Stomach (tissue), 9 donors: ENCODE data around the gene TSC22D1. TPM values are rescaled to one million over a fixed set of nuclear protein-coding genes. Genes with fewer than 3 reads are reported as not detected.

Experiments
- DNase-seq, 2 donors: peaks; one replicate each; pipeline versions ENCODE4 v3.0.0 to v3.0.0-alpha.2; 2013 to 2019
- H3K27ac ChIP-seq, 5 donors: fragments of 200-600 bp in 4 of 5; sonication (generic) in 4 of 5; one replicate each; pipeline ENCODE4 v1.5.1; 2013 to 2019; ENCODE audit warnings: mild to moderate bottlenecking in 1 of 5, moderate library complexity in 1 of 5
- H3K27me3 ChIP-seq, 3 donors: fragments of 200-600 bp; sonication (generic); one replicate each; pipeline ENCODE4 v1.5.1; 2017 to 2019; ENCODE audit warnings: mixed run types in 1 of 3
- H3K36me3 ChIP-seq, 4 donors: fragments of 200-600 bp; sonication (generic); 1 replicate in 3 of 4; 2 replicates in 1 of 4; pipeline ENCODE4 v1.5.1; 2016 to 2019
- H3K4me1 ChIP-seq, 4 donors: fragments of 200-600 bp; sonication (generic); one replicate each; pipeline ENCODE4 v1.5.1; 2016 to 2019
- H3K4me3 ChIP-seq, 4 donors: fragments of 200-600 bp; sonication (generic) in 3 of 4; one replicate each; pipeline ENCODE4 v1.5.1; 2016 to 2019; ENCODE audit warnings: mild to moderate bottlenecking in 1 of 4
- H3K9me3 ChIP-seq, 4 donors: fragments of 200-600 bp; sonication (generic); one replicate each; pipeline ENCODE4 v1.5.1; 2016 to 2019
- CTCF ChIP-seq, 7 experiments: fragments of 450-650 bp in 4 of 7; fragments of 200-600 bp in 3 of 7; sonication (generic) in 3 of 7; IDR thresholded peaks; one replicate each; pipeline ENCODE4 v1.5.1; 2016 to 2019; ENCODE audit warnings: antibody characterized with exemption in 7 of 7, control low read depth in 2 of 7, mild to moderate bottlenecking in 1 of 7
- EP300 ChIP-seq: sonication (generic); formaldehyde crosslinking; IDR thresholded peaks from one replicate; pipeline ENCODE4 v1.6.1; 2017; ENCODE audit warnings: antibody characterized with exemption
- POLR2A ChIP-seq, 4 donors: fragments of 450-650 bp; IDR thresholded peaks; one replicate each; pipeline ENCODE4 v1.6.1; 2016; ENCODE audit warnings: antibody characterized with exemption in 4 of 4, control low read depth in 2 of 4, mild to moderate bottlenecking in 1 of 4, moderate library complexity in 1 of 4
- POLR2AphosphoS5 ChIP-seq, 3 donors: sonication (generic); formaldehyde crosslinking; IDR thresholded peaks; one replicate each; pipeline ENCODE4 v1.6.1; 2016; ENCODE audit warnings: antibody characterized with exemption in 3 of 3
- WGBS, 5 donors: extraction: QIAGEN DNeasy Blood & Tissue Kit in 3 of 5; methylation state at CpG; one replicate each; pipeline versions ENCODE4 v1.1.5 to v1.1.7; 2013 to 2018; 5-methylcytosine and 5-hydroxymethylcytosine counted together
- intact Hi-C: fragments of 100-400 bp; cut with DNase I; formaldehyde crosslinking; loops from one replicate; pipeline ENCODE4 v1.15.1; 2023; ENCODE audit warnings: low total_unique reads
- polyA plus RNA-seq, 3 donors: library from polyadenylated mRNA; stranded (reverse); fragments of 200-250 nt; gene quantifications; one replicate each; pipeline ENCODE4 v1.2.3, GENCODE V29; 2013
- total RNA-seq, 5 donors: library from RNA; depleted of rRNA; stranded (reverse); fragments of >200 nt; gene quantifications; one replicate each; pipeline versions ENCODE4 v1.1.0 to v1.2.3, GENCODE V29; 2014 to 2016
- donor health status: healthy with polysubstance abuse.
- donor health status: Bipolar disorder and iron deficiency.
- donor health status: healthy.

Gene TSC22D1
- total and polyA plus RNA-seq, 8 donors, result 26.1 to 195 (median 111) TPM

GRCh38 chr13:44396701-44397580, 179.2 kb downstream of the TSC22D1 start:
- TF ChIP-seq EP300 (no peak), POLR2A (IDR thresholded peaks at IDR 0.05) (no peak), POLR2AphosphoS5 (IDR thresholded peaks at IDR 0.05) (no peak), CTCF (IDR thresholded peaks at IDR 0.05) (no peak)
- 63 to 69% (median 66%) methylated on average over 24 to 26 of the region's 26 CpGs for WGBS, 5 donors
- Histone ChIP-seq H3K4me3 (no peak overlapping the region), H3K27me3 (no peaks in the 10 kb centered on the region), H3K36me3 (no peaks in the 10 kb centered on the region), H3K27ac (peak overlapping the region; percentile 38 to 80 (median 70)), H3K4me1 (peaks cover 5 to 36% (median 19%) of the 10 kb centered on the region in 4 donors), H3K9me3 (no peaks in the 10 kb centered on the region)
- DNase-seq, result peak in 1 of 2 donors; percentile 76
- intact Hi-C loops, result no loop called here

GRCh38 chr13:44395976-44396694, 180.0 kb downstream of the TSC22D1 start:
- H3K27ac ChIP-seq, result peak overlapping the region in 4 of 5 donors; percentile 41 to 80 (median 74)
- peaks cover 0 to 4% (median 0%) of the 10 kb centered on the region in 4 donors for H3K36me3 ChIP-seq
- DNase-seq, result no peak
- intact Hi-C loops, result no loop called here
- H3K27me3 ChIP-seq, result no peaks in the 10 kb centered on the region
- H3K9me3 ChIP-seq, result no peaks in the 10 kb centered on the region
- no peak for TF ChIP-seq POLR2A (IDR thresholded peaks at IDR 0.05)
- no peak for TF ChIP-seq POLR2AphosphoS5 (IDR thresholded peaks at IDR 0.05)
- TF ChIP-seq EP300, result no peak
- TF ChIP-seq CTCF (IDR thresholded peaks at IDR 0.05), result no peak
- H3K4me1 ChIP-seq, result peaks cover 5 to 32% (median 19%) of the 10 kb centered on the region in 4 donors
- WGBS, 5 donors, result 71 to 86% (median 79%) methylated on average over 8 of the region's 8 CpGs
- no peak overlapping the region for H3K4me3 ChIP-seq

- intact Hi-C loops, result no loop called here
These were observed 181.5 kb downstream of the TSC22D1 start for GRCh38 chr13:44394658-44395057.

More at GRCh38 chr13:44394658-44395057, 181.5 kb downstream of the TSC22D1 start:
- Histone ChIP-seq H3K9me3 (no peaks in the 10 kb centered on the region), H3K36me3 (peaks cover 0 to 11% (median 0%) of the 10 kb centered on the region in 4 donors), H3K4me3 (no peak overlapping the region), H3K27me3 (no peaks in the 10 kb centered on the region), H3K4me1 (peaks cover 5 to 32% (median 19%) of the 10 kb centered on the region in 4 donors), H3K27ac (no peak overlapping the region)
- DNase-seq, result no peak
- no peak for TF ChIP-seq POLR2A (IDR thresholded peaks at IDR 0.05)
- TF ChIP-seq EP300, result no peak
- no peak for TF ChIP-seq CTCF (IDR thresholded peaks at IDR 0.05)
- TF ChIP-seq POLR2AphosphoS5 (IDR thresholded peaks at IDR 0.05), result no peak
